GM21381 (cell line): ENCODE measurements around the gene CD58.
"Not testable (repeated sequence)": the region's sequence is repeated elsewhere in the genome, so short reads cannot be mapped to it uniquely, and the experiment has no call there.

Source experiments
- ATAC-seq: cut with Tn5 transposase; IDR thresholded peaks from one replicate; pipeline ENCODE4 v1.9.1; 2021; ENCODE audit warnings: mild to moderate bottlenecking, moderate library complexity; ENCODE audit not compliant: unreplicated experiment

CD58 gene, protein sequence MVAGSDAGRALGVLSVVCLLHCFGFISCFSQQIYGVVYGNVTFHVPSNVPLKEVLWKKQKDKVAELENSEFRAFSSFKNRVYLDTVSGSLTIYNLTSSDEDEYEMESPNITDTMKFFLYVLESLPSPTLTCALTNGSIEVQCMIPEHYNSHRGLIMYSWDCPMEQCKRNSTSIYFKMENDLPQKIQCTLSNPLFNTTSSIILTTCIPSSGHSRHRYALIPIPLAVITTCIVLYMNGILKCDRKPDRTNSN

DNA sequence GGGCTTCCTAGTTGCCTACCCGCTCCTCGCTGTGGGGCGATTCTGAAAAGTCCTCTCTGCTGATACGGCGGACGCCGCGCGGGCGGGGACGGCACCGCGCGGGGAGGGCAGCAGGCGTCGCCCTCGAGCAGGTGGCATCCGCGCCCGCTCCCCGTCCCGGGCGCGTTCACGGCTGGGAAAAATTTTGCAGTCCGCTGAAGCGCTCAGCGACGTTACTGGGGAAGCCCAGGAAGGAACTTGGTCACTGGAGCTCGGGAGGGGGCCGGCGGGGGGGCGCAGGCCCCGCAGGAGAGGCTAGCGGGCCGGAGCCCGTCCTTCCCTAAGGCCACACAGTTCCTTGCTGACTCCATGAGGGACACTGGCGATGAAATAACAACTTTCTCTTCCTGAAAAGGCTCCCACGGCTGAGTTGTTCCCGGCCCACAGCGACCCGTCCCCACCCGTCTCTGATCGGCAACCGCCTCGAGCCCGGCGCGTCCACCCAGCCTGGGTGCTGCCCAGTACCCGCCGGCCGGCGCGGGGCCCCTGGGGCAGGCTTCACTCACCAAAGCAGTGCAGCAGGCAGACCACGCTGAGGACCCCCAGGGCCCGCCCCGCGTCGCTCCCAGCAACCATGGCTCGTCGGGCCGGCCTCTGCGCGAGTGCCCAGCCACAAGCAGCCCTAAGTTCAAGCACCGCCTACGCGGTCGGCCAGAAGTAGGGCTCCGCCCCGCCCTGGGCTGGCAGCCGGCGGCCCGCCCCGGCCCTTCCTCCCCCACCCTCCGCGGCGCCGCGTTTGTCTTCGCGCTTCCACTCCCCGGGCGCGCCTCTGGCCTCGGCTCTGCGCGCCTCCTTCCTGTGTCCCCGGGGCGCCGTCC, at the start of gene CD58:
CD58 (minus strand) TSS at position 669 of the 857 bp plus-strand sequence; CDS start at position 615, 54 bp downstream.
- peak; percentile 60 for ATAC-seq

DNA sequence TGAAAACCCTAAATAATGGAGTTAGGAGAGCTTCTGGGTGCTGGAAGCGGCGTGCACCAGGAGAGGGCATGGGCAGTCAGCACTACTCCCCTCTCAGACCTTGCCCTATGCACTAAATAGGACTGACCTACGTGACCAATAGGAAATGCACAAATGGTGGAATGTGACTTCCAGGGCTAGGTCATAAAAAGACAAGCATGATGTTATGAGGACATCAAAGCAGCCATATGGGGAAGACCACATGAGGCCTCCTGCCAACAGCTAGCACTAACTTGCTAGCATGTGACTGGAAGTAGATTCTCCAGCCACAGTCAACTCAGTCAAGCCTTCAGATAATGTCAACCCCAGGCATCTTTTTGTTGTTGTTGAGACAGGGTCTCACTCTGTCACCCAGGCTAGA, 49.6 kb upstream of the CD58 start:
- not testable (repeated sequence) for ATAC-seq

DNA sequence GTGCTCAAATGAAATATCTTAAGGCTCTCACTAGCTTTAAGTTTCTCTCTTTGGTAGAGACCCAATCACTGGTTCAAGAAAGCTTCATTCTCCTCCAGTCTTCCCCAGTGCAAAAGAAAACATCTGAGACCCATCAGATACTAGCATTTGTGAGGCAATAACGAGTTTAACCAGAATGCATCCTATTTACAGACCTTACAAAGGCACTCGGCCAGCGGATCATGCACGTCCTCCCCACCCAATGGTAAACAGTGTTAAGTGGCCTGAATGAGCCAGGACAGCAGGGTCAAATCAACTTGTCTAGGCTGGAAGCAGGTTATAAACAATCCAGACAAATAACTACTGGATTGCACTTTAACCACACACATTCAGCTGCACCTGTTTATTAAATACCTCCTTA, 48.3 kb upstream of the CD58 start:
- ATAC-seq, result not testable (repeated sequence)

DNA sequence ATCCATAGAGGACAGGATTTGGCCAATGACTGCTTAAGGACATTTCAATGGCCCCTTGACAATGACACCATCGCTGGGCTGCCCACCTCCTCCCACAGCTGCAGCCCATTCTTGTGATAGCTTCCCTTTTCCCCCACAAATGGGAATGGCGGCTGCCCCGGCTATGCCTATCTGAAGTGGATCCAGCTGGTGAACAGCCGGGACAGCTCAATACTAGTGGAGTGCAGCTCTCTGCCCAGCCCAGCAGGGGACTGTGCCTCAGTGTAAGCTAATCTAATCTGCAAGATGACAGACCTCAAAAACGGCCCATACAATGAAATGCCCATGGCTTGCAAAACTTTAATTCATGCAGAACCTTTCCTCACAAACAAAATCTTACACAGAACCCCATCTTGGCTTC, 47.0 kb upstream of the CD58 start:
- ATAC-seq, result not testable (repeated sequence)

DNA sequence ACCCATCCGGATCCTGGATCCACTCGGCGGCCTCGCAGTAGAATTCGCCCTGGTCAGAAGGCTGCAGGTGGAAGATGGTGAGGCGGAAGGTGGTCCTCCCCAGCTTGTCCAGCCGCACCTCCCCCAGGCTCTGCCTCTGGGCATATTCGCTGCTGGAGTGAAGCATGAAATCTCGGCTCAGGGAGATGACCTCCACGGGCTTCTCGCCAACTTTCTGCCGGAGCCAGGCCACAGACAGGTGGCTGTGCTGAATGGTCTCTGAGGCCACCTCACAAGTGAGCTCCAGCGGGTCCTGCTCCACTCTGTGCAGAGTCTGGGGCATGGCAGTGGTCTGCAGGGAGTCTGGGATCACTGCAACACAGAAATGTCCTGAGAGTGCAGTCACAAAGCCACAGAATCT, 43.0 kb upstream of the CD58 start:
- ATAC-seq, result not testable (repeated sequence)

DNA sequence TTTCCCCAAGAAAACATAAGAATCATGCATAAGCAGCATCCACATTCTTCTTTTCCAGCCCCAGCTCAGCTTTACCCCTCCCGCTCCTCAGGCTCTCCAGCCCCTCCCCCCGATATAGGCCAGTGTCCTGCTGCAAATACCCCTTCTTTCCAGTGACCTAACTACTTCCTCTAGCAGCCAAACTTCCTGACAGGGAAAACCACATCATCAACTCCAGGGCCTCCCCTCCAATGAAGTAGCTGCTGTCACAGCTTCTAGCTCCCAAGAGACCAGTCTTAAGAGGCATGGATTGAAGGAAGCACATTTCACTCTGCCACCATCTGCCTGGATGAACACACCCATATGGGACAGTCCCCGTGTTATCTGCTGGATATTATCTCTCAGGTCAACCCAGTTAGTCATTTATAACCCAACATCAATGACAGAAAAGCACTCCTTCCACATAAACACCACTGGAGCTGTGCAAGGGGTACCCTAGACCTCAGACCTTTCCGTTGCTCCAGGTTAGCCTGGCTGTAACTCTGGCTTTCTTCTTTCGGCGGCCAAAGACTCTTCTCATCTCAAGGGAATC, 39.1 kb upstream of the CD58 start:
- ATAC-seq, result not testable (repeated sequence)

DNA sequence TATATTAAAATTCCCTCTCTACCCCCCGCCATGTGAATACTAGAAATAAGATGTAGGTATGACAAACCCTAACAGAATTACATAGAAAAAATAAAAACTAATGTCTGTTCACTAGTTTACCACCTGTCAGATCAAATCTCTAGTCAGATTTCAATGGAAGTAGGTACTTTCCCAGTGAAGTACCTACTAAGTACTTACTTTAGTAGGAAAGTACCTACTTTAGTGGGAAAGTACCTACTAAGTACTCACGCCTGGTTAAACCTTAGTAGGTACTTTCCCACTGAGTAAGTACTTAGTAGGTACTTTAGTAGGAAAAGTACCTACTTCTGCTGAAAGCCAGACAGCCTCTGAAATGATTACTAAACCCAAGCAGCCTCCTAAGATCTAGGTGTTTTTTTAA, 38.0 kb upstream of the CD58 start:
- ATAC-seq, result not testable (repeated sequence)

DNA sequence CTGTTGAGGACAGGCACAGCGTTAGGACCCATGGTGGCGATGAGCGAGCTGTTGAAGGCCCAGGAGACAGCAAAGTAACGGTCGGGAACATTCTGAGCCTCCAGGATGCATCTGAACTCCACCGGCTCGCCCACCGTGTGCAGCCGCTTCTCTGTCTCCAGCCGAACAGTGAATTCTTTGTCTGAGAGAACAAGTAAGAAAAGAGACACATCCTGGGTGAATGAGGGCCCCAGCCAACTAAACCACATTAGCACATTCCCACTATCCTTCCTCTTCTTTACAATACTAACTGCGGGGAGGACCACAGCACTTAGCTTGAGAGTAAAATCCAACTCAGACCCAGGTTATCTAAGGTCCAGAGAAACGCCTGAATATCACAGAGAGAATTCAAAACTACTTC, 37.3 kb upstream of the CD58 start:
- ATAC-seq, result not testable (repeated sequence)

DNA sequence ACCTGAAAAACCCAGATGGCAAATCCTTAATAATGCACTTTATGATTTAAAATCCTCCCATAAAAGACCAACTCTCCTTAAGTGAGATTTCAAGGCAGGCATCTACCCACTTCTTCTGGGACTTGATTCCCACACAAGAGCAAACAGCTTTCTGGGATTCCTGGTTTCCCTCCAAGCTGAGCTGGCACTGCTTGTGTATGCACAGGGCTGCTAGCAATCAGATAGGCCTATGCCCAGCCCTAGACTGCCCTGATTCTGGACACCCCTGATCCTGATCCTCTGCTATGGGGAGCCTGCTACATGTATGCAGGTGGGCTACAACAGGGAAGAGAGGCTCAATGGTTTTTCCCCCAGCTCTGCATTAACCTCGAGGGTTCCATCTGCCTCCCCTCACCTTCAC, 36.6 kb upstream of the CD58 start:
- not testable (repeated sequence) for ATAC-seq

DNA sequence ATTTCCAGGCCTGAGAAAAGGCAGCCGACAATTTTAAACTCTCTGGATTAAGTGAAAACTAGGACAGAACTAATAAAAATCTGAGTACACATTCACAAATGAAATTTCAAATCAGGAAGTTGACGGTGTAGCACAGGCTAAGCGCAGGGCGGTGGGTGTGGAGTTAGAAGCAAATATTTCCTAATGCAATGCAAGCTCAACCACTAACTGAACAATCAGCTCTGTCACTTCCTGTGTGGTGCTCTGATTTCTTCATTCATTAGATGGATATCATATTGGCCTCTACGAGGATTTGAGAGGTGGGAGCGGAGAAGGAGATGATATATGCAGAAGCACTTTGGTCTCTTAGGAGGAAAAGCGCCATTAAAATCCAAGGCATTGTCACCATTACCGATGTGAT, 35.2 kb upstream of the CD58 start:
- ATAC-seq, result not testable (repeated sequence)

DNA sequence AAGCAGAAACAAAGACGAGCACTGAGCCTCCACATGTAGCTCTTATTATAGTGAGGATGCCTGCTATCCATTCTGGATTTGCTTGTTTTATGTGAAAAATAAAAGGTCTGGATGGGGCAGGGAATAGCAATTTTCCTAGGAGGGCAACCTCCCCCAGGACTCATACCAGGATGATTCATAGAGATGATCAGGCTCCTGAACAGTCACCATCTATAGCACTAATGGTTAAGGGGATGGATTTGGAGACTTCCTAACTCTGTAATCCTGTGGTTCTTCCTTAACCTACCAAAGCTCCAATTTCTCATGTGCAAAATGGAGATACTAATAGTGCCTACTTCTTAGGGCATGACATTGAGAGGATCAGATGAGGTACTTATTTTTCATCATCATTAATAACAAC, 34.5 kb upstream of the CD58 start:
- no peak for ATAC-seq

DNA sequence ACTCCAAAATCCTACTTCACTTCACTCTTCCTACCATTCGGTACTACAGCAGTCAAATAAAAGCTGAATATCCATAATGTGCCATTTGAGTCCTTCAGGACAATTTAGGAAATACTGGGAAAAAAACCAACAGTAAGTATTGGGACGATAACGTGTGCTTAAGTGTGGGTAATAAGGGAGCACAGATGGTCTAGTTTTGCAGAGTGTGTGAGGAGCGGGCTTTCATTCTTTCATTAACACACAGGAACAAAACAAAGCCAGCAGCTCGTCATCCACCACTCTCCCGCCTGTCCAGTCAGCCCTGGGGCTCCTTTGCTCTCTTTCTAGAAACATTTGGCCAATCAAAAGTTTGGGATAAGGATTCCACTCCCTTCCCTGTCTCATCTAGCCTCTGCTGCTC, 33.6 kb upstream of the CD58 start:
- not testable (repeated sequence) for ATAC-seq

DNA sequence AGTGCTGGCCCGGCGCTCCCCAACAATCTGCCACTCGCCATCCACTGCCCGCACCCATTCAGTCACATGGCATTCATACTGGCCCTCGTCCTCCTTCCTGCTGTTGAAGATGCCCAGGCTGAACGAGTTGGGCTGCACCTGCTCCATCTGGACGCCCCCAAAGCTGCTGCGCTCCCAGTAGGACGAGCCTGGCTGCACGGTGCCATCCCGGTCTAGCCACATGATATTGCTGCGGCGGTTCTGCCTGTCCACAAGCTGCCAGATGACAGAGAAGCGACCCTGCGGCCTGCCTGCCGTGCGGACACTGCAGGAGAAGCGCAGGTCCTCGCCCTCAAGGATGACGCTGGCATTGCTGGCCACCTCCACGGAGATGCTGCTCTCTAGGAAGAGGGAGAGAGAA, 32.8 kb upstream of the CD58 start:
- ATAC-seq, result not testable (repeated sequence)

DNA sequence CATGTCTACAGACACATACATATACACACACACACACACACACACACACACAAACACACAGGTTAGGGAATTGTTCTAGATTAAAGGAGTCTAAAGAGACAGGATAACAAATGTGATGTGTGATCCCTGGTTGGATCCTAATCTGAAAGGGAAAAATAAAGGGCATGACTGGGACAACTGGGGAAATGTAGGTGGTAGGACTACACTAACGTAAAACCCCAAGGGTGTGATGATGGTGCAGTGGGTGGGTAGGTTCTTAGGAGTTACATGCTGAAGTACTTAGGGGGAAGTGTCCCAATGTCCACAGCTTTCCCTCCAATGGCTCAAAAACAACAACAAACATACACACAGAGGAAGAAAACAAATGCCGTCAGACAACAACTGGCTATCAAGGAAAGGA, 28.5 kb upstream of the CD58 start:
- ATAC-seq, result not testable (repeated sequence)

DNA sequence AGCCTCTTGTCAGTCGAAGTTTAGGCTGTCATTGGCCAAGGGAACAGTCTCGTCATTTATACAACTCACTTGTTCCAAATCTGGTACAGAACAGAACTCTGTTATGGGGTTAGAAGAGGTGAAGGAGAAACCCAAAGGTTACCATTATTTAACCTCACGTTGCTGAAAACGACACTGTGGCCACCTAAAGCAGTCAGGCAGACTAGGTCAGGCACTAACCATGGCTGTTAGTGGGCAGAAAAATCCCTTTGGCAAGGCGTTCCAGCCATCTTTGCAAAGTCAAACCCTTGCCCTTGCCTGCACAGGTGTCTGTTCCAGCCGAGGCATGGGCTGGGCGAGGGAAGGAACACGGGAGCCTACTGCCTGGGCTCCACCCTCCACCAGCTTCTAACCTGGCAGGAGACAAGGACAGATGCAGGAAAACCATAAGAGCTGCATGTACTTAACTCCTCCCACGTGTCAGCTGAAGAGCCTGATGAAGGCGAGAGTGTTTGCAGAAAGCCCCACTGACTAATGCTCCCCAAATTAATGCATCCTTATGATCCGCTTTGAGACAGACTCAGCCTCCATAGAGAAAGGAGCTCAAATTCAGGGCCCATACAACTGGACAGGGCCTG, 27.7 kb upstream of the CD58 start:
- not testable (repeated sequence) for ATAC-seq

DNA sequence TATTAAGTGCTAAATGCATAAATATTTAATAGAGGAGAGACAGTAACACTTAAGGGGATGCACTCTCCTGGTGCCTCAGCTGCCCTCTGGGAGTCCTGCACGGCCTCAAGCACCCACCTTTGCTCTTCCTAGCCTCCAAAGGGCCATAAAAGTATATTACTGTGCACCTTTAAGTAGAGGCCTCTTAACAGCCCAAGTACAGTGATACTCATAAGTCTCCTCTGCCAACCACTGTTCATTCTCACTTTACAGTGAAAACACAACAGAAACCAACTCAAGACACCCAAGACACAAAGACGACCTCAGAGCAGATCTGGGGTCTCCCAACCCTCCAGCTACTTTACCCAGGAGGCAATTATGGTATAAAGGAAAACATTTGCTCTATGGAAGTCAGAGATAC, 26.6 kb upstream of the CD58 start:
- peak; percentile 82 for ATAC-seq

DNA sequence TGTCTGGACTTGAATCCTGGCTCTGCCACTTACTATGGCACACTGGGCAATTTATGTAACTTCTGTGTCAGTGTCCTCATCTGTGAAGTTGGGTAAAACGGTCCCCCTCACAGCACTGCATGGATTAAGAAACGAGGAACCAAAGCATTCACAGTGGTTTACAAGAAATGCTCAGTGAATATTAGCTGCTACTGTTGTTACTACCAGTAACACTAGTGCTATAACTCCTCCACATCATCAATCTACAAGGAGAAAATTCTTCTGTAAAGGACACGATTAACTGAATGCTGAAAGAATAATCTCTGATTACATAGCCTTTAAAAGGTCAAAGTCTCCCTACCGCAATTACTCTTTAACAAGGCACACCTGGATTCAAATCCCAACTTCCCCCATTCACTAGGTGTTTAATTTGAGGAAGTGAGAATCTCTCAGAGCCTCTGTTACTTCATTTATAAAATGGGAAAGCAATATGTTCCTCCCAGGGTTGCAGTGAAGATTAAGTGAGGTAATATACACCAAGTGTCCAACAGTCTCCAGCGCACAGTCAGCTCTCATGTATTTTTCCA, 26.0 kb upstream of the CD58 start:
- ATAC-seq, result not testable (repeated sequence)

DNA sequence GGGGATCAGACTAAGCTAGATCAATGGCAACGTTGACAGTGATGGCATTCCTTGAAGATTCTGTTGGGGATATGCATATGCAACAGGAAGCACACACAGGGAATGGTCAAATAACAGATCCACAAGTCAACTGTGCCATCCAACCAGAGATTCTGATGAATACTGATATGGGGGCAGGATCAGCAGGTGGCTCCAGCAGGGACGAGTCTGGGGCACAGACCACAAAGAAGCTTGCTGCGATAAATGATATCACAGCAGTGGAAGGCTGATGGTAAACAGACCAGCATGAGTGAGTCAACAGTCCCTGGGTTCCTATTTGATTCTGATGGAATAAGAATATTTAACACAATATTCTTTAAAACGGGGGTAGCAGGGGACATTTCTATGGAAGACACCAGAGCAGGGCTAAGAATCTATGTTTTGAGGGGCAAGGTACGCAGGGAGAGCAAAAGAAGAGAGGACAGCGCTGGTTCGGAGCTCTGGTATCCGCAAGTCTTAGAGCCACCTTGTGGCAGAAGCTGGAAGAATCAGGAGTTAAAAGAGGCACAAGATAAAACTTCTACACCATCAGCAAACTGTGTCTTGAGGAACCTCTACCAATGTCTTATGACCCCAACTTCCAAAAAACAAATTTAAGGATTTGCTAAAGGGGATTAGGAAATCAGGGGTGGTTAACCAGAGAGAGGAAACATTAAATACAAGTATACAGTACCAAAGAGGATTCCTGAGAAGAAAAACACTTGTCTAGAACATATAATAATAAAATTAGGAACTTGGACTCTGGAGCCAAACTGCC, 25.3 kb upstream of the CD58 start:
- ATAC-seq, result not testable (repeated sequence)

DNA sequence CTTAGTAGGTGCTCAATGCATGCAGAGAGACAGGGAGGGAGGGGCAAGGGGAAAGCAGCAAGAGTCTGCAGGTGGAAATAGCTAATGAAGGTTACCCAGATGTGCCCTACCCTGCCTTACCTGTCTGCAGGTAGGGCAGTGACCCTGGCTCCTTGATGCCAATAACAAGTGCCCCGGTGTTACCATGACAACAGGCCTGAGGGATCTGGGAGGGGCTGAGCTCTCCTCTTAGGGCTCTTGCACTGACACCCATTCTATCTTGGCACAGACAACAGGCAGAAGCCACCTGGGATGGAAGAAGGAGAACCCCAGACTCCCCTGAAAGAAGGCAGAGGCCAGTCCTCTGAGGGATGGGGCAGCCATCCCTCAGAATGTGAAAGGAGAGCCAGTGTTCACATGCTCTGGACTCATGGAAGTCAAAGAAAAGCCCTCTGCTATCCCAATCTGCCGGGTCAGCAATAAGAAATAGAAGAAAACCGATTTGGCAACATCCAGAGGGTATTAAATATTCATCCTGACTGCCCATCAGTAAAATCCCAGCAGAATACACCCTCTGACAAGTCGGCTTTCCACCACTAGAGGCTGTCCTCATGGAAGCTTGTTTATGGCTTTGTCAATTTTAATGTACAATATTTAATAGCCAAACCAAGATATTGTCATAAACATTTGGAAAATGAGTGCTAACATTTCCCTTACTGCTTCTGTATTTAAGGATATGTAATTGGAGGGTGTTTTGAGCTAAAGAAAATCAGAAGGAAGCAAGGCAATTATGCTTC, 24.4 kb upstream of the CD58 start:
- ATAC-seq, result not testable (repeated sequence)
